Mononuclear cell (primary cell): ENCODE data around the gene COMMD1. TPM values are rescaled to one million over a fixed set of nuclear protein-coding genes. Genes with fewer than 3 reads are reported as not detected.
"Not testable (repeated sequence)": the region's sequence is repeated elsewhere in the genome, so short reads cannot be mapped to it uniquely, and the experiment has no call there.

Source experiments
- H3K27me3 ChIP-seq: 2 replicates; pipeline ENCODE4 v1.6.0; 2011; ENCODE audit warnings: low read length, control low read depth; ENCODE audit not compliant: insufficient read depth
- H3K4me1 ChIP-seq: 2 replicates; pipeline ENCODE4 v1.5.1; 2011; ENCODE audit warnings: mild to moderate bottlenecking, low read length, control low read depth; ENCODE audit not compliant: insufficient read depth
- H3K4me3 ChIP-seq: 2 replicates; pipeline ENCODE4 v1.5.1; 2011; ENCODE audit warnings: mild to moderate bottlenecking, low read length, moderate library complexity
- H3K9me3 ChIP-seq: 2 replicates; pipeline ENCODE4 v1.5.1; 2011; ENCODE audit warnings: low read depth, mild to moderate bottlenecking, control low read depth, low read length
- total RNA-seq: library from RNA; depleted of rRNA; stranded (reverse); fragments of >200 nt; gene quantifications from one replicate; pipeline ENCODE4 v1.2.3, GENCODE V29; 2012

COMMD1 gene
- total RNA-seq, 1 donor: 24.1 TPM

GRCh38 chr2:62099050-62099449 is 193.6 kb downstream of the COMMD1 start:
- no peaks in the 10 kb centered on the region for H3K9me3 ChIP-seq
- H3K4me1 ChIP-seq: peaks cover 22% of the 10 kb centered on the region
- H3K27me3 ChIP-seq: no peaks in the 10 kb centered on the region
- H3K4me3 ChIP-seq: no peak overlapping the region

- Histone ChIP-seq H3K4me3 (no peak overlapping the region), H3K27me3 (no peaks in the 10 kb centered on the region), H3K9me3 (no peaks in the 10 kb centered on the region), H3K4me1 (peaks cover 22% of the 10 kb centered on the region)
These were observed 194.2 kb downstream of the COMMD1 start for GRCh38 chr2:62099523-62100175.

- Histone ChIP-seq H3K4me3 (no peak overlapping the region), H3K4me1 (peaks cover 22% of the 10 kb centered on the region), H3K9me3 (no peaks in the 10 kb centered on the region), H3K27me3 (no peaks in the 10 kb centered on the region)
These were observed 196.4 kb downstream of the COMMD1 start for GRCh38 chr2:62101886-62102285.

GRCh38 chr2:62102402-62102920 is 197.0 kb downstream of the COMMD1 start:
- Histone ChIP-seq H3K4me3 (no peak overlapping the region), H3K4me1 (peaks cover 22% of the 10 kb centered on the region), H3K27me3 (no peaks in the 10 kb centered on the region), H3K9me3 (no peaks in the 10 kb centered on the region)

GRCh38 chr2:62109554-62109953 is 204.1 kb downstream of the COMMD1 start:
- no peaks in the 10 kb centered on the region for H3K4me1 ChIP-seq
- no peak overlapping the region for H3K4me3 ChIP-seq
- H3K9me3 ChIP-seq: no peaks in the 10 kb centered on the region
- no peaks in the 10 kb centered on the region for H3K27me3 ChIP-seq

- Histone ChIP-seq H3K4me1 (no peaks in the 10 kb centered on the region), H3K27me3 (no peaks in the 10 kb centered on the region), H3K9me3 (no peaks in the 10 kb centered on the region), H3K4me3 (no peak overlapping the region)
These were observed 205.0 kb downstream of the COMMD1 start for GRCh38 chr2:62110415-62111025.

GRCh38 chr2:62112179-62112578 is 206.7 kb downstream of the COMMD1 start:
- Histone ChIP-seq H3K27me3 (no peaks in the 10 kb centered on the region), H3K4me3 (no peak overlapping the region), H3K4me1 (no peaks in the 10 kb centered on the region), H3K9me3 (no peaks in the 10 kb centered on the region)

GRCh38 chr2:62114564-62114963 is 209.1 kb downstream of the COMMD1 start:
- H3K4me3 ChIP-seq: no peak overlapping the region
- H3K9me3 ChIP-seq: no peaks in the 10 kb centered on the region
- no peaks in the 10 kb centered on the region for H3K4me1 ChIP-seq
- no peaks in the 10 kb centered on the region for H3K27me3 ChIP-seq

GRCh38 chr2:62116983-62117382 is 211.5 kb downstream of the COMMD1 start:
- Histone ChIP-seq H3K27me3 (no peaks in the 10 kb centered on the region), H3K4me3 (no peak overlapping the region), H3K4me1 (no peaks in the 10 kb centered on the region), H3K9me3 (no peaks in the 10 kb centered on the region)

GRCh38 chr2:62118160-62118559 is 212.7 kb downstream of the COMMD1 start:
- Histone ChIP-seq H3K27me3 (no peaks in the 10 kb centered on the region), H3K4me1 (no peaks in the 10 kb centered on the region), H3K4me3 (no peak overlapping the region), H3K9me3 (no peaks in the 10 kb centered on the region)

GRCh38 chr2:62119311-62119974 is 214.0 kb downstream of the COMMD1 start:
- no peaks in the 10 kb centered on the region for H3K4me1 ChIP-seq
- no peaks in the 10 kb centered on the region for H3K27me3 ChIP-seq
- H3K9me3 ChIP-seq: no peaks in the 10 kb centered on the region
- H3K4me3 ChIP-seq: no peak overlapping the region

GRCh38 chr2:62126239-62126638 is 220.8 kb downstream of the COMMD1 start:
- H3K4me1 ChIP-seq: peaks cover 13% of the 10 kb centered on the region
- H3K27me3 ChIP-seq, H3K9me3 ChIP-seq, H3K4me3 ChIP-seq: not testable (repeated sequence)

GRCh38 chr2:62133320-62133823 is 227.9 kb downstream of the COMMD1 start:
- no peak overlapping the region for H3K4me3 ChIP-seq
- H3K9me3 ChIP-seq: no peaks in the 10 kb centered on the region
- H3K27me3 ChIP-seq: no peaks in the 10 kb centered on the region
- peaks cover 13% of the 10 kb centered on the region for H3K4me1 ChIP-seq

GRCh38 chr2:62136956-62137830 is 231.7 kb downstream of the COMMD1 start:
- Histone ChIP-seq H3K4me1 (peaks cover 7% of the 10 kb centered on the region), H3K4me3 (no peak overlapping the region), H3K27me3 (no peaks in the 10 kb centered on the region), H3K9me3 (no peaks in the 10 kb centered on the region)
